ENCODE results near the gene HNF1B. TPM values are rescaled to one million over a fixed set of nuclear protein-coding genes. Genes with fewer than 3 reads are reported as not detected.

The HNF1B gene
- total RNA-seq, 1 donor from 2014 or later = 40.0 TPM

GRCh38 chr17:37674511-37674910, 70.3 kb downstream of the HNF1B start:
- no peaks in the 10 kb centered on the region for H3K36me3 Mint-ChIP-seq (ENCODE audit: low read depth)
- CTCF ChIA-PET = no interaction called here
- POLR2A ChIA-PET = no interaction called here
- no peak overlapping the region for H3K27ac Mint-ChIP-seq
- no peaks in the 10 kb centered on the region for H3K4me1 Mint-ChIP-seq
- intact Hi-C loops (cut with micrococcal nuclease) = no loop called here
- peaks cover 5% of the 10 kb centered on the region for H3K9me3 Mint-ChIP-seq
- peaks cover 28% of the 10 kb centered on the region for H3K27me3 Mint-ChIP-seq
- H3K4me3 Mint-ChIP-seq = no peak overlapping the region
- no peak for TF ChIP-seq CTCF (IDR thresholded peaks at IDR 0.05)
- ATAC-seq (ENCODE audit: low read depth) (no peak), DNase-seq (no peak)

GRCh38 chr17:37673386-37673785, 71.5 kb downstream of the HNF1B start:
- Mint-ChIP-seq H3K4me3 (no peak overlapping the region), H3K9me3 (peaks cover 1% of the 10 kb centered on the region), H3K27ac (no peak overlapping the region), H3K4me1 (no peaks in the 10 kb centered on the region), H3K27me3 (peaks cover 20% of the 10 kb centered on the region), H3K36me3 (ENCODE audit: low read depth) (no peaks in the 10 kb centered on the region)
- no peak for DNase-seq
- intact Hi-C loops (cut with micrococcal nuclease) = no loop called here
- ChIA-PET CTCF (no interaction called here), POLR2A (interaction anchor here (0.7 kb wide), 1 partner anchor 782 kb away, joined by 4 read pairs; no protein-coding TSS in a partner anchor)
- ATAC-seq (ENCODE audit: low read depth) = no peak
- no peak for TF ChIP-seq CTCF (IDR thresholded peaks at IDR 0.05)

- H3K27ac Mint-ChIP-seq = no peak overlapping the region
- H3K27me3 Mint-ChIP-seq = peaks cover 16% of the 10 kb centered on the region
- intact Hi-C loops (cut with micrococcal nuclease) = no loop called here
- ChIA-PET CTCF (no interaction called here), POLR2A (interaction anchor here (0.7 kb wide), 1 partner anchor 782 kb away, joined by 4 read pairs; no protein-coding TSS in a partner anchor)
- no peaks in the 10 kb centered on the region for H3K36me3 Mint-ChIP-seq (ENCODE audit: low read depth)
- no peaks in the 10 kb centered on the region for H3K4me1 Mint-ChIP-seq
- no peaks in the 10 kb centered on the region for H3K9me3 Mint-ChIP-seq
- no peak for TF ChIP-seq CTCF (IDR thresholded peaks at IDR 0.05)
- DNase-seq (no peak), ATAC-seq (ENCODE audit: low read depth) (no peak)
- H3K4me3 Mint-ChIP-seq = no peak overlapping the region
Observed at GRCh38 chr17:37672548-37673078, 72.2 kb downstream of the HNF1B start.

- no peaks in the 10 kb centered on the region for H3K4me1 Mint-ChIP-seq
- H3K9me3 Mint-ChIP-seq = no peaks in the 10 kb centered on the region
- peaks cover 13% of the 10 kb centered on the region for H3K27me3 Mint-ChIP-seq
- H3K4me3 Mint-ChIP-seq = no peak overlapping the region
- intact Hi-C loops (cut with micrococcal nuclease) = no loop called here
- POLR2A ChIA-PET = no interaction called here
- ATAC-seq (ENCODE audit: low read depth) = no peak
- CTCF ChIA-PET = no interaction called here
- no peaks in the 10 kb centered on the region for H3K36me3 Mint-ChIP-seq (ENCODE audit: low read depth)
- H3K27ac Mint-ChIP-seq = no peak overlapping the region
- TF ChIP-seq CTCF (IDR thresholded peaks at IDR 0.05) = no peak
- no peak for DNase-seq
Observed at GRCh38 chr17:37671824-37672547, 72.9 kb downstream of the HNF1B start.

- no peak for ATAC-seq (ENCODE audit: low read depth)
- Mint-ChIP-seq H3K9me3 (no peaks in the 10 kb centered on the region), H3K36me3 (ENCODE audit: low read depth) (no peaks in the 10 kb centered on the region), H3K4me3 (no peak overlapping the region), H3K27ac (no peak overlapping the region), H3K27me3 (peaks cover 7% of the 10 kb centered on the region), H3K4me1 (no peaks in the 10 kb centered on the region)
- intact Hi-C loops (cut with micrococcal nuclease) = no loop called here
- TF ChIP-seq CTCF (IDR thresholded peaks at IDR 0.05) = no peak
- ChIA-PET POLR2A (no interaction called here), CTCF (no interaction called here)
- DNase-seq = no peak
Observed at GRCh38 chr17:37671028-37671823, 73.6 kb downstream of the HNF1B start.

Measured in activated B cell treated with CpG ODN at 0.5 μM for 24 hours (primary cell).